Fibroblast of villous mesenchyme (primary cell): Measurements from ENCODE around the gene ANTKMT. TPM values are rescaled to one million over a fixed set of nuclear protein-coding genes. Genes with fewer than 3 reads are reported as not detected.
A peak's percentile ranks its signal among the peaks of the same experiment; 100 is the strongest.

ENCODE experiments used
- DNase-seq: peaks from one replicate; pipeline ENCODE4 v3.0.0-alpha.2; 2010; ENCODE audit warnings: low read depth
- H3K4me3 ChIP-seq: 2 replicates; pipeline ENCODE4 v1.5.1; 2011; ENCODE audit warnings: low read depth, mild to moderate bottlenecking, low read length
- total RNA-seq: library from RNA; depleted of rRNA; stranded (reverse); fragments of >200 nt; gene quantifications from 2 replicates; pipeline ENCODE4 v1.2.3, GENCODE V29; 2012
- TF ChIP-seq, protein P1 (sequence below): IDR thresholded peaks from 2 replicates; pipeline ENCODE4 v1.5.1; 2012; ENCODE audit warnings: low read depth, mild to moderate bottlenecking, low read length; ENCODE audit not compliant: insufficient read depth

ANTKMT gene
- total RNA-seq, 1 donor = 19.4 TPM

DNA sequence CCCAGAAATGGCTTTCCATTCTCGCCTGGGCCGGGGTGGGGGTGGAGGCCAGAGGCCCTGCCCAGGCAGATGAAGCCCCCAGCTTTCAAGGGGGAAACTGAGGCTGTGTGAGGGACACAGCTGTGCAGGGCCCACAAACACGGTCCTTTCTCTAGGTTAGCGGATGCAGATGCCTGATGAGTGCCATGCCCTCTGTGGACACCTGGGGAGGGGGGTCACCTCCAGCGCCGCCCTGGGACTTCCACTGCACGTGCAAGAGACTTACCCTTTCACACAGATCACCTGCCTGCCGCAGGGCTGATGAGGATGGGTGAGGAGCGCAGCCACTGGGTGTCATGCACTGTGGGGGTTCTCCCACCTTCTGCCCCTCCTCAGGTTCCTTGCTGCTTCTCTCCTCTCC, 2.6 kb upstream of the ANTKMT start:
- TF ChIP-seq, protein P1, sequence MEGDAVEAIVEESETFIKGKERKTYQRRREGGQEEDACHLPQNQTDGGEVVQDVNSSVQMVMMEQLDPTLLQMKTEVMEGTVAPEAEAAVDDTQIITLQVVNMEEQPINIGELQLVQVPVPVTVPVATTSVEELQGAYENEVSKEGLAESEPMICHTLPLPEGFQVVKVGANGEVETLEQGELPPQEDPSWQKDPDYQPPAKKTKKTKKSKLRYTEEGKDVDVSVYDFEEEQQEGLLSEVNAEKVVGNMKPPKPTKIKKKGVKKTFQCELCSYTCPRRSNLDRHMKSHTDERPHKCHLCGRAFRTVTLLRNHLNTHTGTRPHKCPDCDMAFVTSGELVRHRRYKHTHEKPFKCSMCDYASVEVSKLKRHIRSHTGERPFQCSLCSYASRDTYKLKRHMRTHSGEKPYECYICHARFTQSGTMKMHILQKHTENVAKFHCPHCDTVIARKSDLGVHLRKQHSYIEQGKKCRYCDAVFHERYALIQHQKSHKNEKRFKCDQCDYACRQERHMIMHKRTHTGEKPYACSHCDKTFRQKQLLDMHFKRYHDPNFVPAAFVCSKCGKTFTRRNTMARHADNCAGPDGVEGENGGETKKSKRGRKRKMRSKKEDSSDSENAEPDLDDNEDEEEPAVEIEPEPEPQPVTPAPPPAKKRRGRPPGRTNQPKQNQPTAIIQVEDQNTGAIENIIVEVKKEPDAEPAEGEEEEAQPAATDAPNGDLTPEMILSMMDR = no peak
- no peak for DNase-seq
- no peak overlapping the region for H3K4me3 ChIP-seq

DNA sequence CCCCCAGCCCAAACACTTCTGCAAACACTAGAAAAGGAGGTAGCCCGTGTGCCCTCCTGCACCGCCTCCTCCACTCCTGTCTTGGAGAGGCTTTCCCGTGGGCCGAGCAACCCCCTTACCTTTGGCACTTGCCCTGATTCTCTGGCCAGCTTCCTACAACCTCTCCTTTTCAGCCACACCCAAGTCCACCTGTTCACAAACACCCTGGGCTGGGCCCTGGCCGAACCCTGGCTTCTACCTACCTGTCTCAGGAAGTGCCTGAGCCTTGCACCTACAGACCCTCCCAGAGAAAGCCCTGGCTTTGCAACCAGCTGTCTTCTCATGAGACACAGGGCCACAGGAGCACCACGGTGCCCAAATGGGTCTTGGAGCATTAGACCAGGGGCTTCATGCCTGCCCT, 2.0 kb upstream of the ANTKMT start:
- TF ChIP-seq, protein P1 = no peak
- DNase-seq = no peak
- no peak overlapping the region for H3K4me3 ChIP-seq

DNA sequence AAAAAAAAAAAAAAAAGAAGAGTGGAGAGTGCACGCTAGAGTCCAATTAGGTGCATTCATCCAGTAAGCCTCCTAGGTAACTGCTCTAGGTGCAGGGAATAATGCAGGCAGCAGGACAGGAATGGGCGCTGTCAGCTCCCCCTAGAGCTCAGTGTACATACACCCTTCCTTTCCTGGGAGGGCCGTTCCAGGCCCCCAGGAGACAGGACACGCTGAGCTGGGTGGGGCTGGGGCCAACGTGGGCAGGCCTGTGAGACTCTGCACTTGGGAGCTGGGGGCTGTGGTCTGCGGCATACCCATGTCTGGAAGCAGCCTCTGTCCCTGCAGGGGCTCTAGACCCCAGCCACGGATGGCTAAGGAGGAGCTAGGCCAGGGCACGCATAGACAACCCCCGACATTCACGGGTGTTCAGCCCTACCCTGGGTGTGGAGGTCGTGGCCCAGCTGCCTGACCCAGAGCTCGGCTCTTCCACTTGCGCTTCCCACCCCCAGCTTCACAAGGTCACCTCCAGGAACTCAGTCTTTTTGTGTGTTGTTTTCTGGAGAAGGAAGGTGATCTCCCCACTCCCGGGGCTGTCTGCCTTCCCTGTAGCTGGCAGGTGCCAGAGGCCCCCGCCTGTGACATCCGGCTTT, 1.0 kb upstream of the ANTKMT start:
- TF ChIP-seq, protein P1 = peak; percentile 21
- DNase-seq = no peak
- peak overlapping the region; percentile 71 for H3K4me3 ChIP-seq

DNA sequence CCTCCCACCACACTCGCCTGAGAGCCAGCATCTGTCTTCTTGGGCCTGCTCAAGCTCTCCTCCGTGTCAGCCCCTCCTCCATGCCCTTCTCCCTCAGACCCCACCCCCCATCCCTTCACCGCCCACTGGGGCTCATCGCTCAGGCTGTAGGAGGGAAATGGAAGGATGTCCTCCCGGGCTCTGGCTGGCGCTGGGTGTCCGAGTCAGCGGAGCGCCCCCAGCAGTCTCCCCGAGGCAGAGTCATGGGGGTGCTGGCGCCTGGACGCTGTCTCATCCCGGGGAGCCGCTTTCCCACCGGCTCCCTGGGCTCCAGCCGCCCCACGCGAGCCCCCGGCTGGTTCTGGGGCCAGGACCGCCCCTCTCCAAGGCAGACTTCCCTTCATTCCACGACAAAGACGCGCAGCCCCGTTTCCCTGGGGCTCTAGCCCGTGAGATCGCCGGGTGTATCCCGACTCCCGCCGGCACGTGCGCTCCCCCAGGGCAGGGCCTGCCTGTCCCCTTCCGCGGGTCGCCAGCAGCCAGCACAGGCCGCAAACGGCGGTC, 428 bp upstream of the ANTKMT start:
- peak; percentile 83 for DNase-seq
- H3K4me3 ChIP-seq = peak overlapping the region; percentile 71
- TF ChIP-seq, protein P1 = peak; percentile 13

DNA sequence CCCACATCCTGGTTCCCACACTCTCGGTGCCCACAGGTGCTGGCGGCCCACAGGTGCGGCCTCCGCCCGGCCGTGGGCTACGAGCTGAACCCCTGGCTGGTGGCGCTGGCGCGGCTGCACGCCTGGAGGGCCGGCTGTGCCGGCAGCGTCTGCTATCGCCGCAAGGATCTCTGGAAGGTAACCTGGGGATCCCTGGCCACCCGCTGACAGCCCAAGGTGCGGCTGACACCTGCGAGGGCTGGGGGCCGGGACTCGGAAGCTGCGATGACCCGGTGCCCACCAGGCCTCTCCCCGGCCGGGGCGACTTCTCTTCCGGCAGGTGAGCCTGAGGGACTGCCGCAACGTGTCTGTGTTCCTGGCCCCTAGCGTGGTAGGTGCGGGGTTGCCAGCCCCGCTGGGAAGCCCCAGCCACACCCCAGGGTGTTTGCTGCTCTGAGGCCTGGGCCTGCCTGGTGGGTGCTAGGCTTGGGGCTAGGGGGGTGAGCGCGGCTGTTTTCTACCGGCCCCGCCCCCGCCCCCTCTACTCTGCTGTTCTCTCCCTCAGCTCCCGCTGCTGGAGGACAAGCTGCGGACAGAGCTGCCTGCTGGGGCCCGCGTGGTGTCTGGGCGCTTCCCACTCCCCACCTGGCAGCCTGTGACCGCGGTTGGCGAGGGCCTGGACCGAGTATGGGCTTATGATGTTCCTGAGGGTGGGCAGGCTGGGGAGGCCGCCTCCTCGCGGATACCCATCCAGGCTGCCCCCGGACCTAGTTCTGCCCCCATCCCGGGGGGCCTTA, 1.0 kb downstream of the ANTKMT start:
- TF ChIP-seq, protein P1 = no peak
- DNase-seq = no peak

DNA sequence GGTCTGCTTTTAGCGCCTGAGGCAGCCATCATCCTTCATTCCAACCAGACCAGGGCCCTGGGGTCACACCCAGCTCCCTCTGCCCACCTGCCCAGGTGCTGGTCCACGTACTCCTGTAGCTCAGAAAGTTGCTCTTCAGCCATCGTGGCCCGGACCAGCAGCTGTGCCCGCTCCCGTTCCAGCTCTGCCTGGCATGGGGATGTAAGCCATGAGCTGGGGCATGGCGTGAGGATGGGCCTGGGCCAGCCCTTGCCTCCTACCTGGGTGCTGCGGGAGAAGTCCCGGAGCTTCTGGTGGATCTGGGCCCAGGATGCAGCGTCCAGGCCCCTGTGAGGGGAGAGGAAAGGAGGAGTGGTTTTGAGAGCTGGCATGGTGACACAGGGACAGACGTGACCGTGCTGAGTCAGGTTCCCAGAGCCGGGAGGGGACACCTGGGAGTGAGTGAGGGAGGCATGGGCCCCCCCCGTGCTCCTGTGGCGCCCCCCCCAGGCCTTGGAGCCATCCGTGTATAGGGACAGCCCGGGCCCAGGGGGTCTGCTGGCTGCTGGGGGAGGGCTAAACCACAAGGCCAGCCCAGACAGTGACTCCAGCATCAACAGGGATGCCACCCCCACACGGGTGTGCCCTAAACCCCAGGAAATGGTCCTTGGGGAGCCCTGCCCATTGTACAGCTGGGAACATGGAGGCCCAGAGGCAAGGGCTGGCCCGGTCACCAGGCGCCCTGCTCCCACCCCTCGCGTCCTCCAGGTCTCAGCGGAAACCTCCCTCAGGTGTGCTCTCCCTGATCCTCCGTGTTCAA, 2.1 kb downstream of the ANTKMT start:
- no peak overlapping the region for H3K4me3 ChIP-seq
- TF ChIP-seq, protein P1 = no peak
- no peak for DNase-seq

More for the DNA sequence above, 1.0 kb downstream of the ANTKMT start:
- H3K4me3 ChIP-seq = peak overlapping the region; percentile 71
